Mammary epithelial cell (primary cell): ENCODE results near the gene SLC7A6OS.

Source experiments
- EZH2 ChIP-seq: IDR thresholded peaks from 2 replicates; pipeline ENCODE4 v1.6.1; 2012; ENCODE audit warnings: low read length, inconsistent platforms, borderline replicate concordance
- TF ChIP-seq, protein P1 (sequence below), 2 donors: IDR thresholded peaks in 1 of 2; conservative IDR thresholded peaks in 1 of 2; 2 replicates each; pipeline ENCODE4 v1.5.1; 2011 to 2012; ENCODE audit warnings: inconsistent platforms in 2 of 2, low read length in 2 of 2, mild to moderate bottlenecking in 2 of 2, control low read depth in 1 of 2, low read depth in 1 of 2; ENCODE audit not compliant: insufficient read depth in 1 of 2; ENCODE audit errors: extremely low read depth in 1 of 2

DNA sequence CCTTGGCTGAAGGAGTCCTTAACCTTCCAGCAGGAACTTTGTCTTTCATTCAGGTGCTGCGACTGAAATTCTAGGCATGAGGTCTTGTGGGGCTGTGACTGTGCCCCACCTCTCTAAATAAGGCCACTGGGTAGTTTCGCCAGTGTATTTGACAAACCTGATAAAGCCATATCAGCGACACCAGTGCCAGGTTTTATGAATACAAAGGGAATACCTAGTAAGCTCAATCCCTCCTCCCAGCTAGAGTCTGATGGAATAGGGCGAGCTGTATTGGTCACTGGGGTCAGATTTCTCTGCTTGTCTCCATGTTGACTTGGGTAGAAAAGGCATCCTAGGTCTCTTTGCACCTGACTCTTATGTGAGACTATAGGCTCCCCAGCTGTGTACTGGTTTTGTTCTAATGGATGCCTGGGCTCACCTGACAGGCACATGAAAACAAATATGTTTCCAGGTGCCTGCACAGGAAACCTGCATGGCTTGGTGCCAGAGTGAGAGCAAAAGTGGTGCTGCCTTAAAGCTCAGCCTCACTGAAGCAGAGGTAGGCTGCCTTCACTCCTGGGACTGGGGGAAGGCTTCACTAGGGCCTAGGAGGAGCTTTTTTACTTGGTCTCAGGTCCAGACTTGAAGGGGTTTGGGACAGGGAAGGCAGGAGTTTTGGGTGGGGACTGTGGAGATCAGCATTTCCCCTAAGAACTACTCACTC is 38.1 kb downstream of the SLC7A6OS start:
- TF ChIP-seq EZH2: no peak
- TF ChIP-seq, protein P1, sequence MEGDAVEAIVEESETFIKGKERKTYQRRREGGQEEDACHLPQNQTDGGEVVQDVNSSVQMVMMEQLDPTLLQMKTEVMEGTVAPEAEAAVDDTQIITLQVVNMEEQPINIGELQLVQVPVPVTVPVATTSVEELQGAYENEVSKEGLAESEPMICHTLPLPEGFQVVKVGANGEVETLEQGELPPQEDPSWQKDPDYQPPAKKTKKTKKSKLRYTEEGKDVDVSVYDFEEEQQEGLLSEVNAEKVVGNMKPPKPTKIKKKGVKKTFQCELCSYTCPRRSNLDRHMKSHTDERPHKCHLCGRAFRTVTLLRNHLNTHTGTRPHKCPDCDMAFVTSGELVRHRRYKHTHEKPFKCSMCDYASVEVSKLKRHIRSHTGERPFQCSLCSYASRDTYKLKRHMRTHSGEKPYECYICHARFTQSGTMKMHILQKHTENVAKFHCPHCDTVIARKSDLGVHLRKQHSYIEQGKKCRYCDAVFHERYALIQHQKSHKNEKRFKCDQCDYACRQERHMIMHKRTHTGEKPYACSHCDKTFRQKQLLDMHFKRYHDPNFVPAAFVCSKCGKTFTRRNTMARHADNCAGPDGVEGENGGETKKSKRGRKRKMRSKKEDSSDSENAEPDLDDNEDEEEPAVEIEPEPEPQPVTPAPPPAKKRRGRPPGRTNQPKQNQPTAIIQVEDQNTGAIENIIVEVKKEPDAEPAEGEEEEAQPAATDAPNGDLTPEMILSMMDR (conservative IDR thresholded peaks at IDR 0.05 in 1 of 2, IDR thresholded peaks at IDR 0.05 in 1 of 2; ENCODE audit: extremely low read depth in 1 of 2, insufficient read depth in 1 of 2, low read depth in 1 of 2, low read length in 2 of 2): no peak
